Keratinocyte (primary cell): ENCODE data around the gene SMARCD3. TPM values are rescaled to one million over a fixed set of nuclear protein-coding genes. Genes with fewer than 3 reads are reported as not detected.

Experiments
- DNase-seq: peaks from one replicate; pipeline ENCODE4 v3.0.0-alpha.2; 2011; ENCODE audit warnings: low read depth, missing footprints, low spot score
- FAIRE-seq: peaks from 2 replicates; lab custom pipeline; 2011; peaks lifted over from hg19 to GRCh38; lab: Jason Lieb, UNC
- H2AFZ ChIP-seq: 2 replicates; pipeline ENCODE4 v1.6.0; 2012; ENCODE audit warnings: low read length, control low read depth, inconsistent platforms; ENCODE audit not compliant: control insufficient read depth
- H3K27ac ChIP-seq: 2 replicates; pipeline ENCODE4 v1.5.1; 2011; ENCODE audit warnings: low read length; ENCODE audit not compliant: control insufficient read depth, insufficient read depth
- H3K27me3 ChIP-seq: 3 replicates; pipeline ENCODE4 v1.6.0; 2011; ENCODE audit warnings: low read length; ENCODE audit not compliant: control insufficient read depth, insufficient read depth; ENCODE audit errors: extremely low read depth
- H3K36me3 ChIP-seq, 2 experiments: 2 replicates in 1 of 2; 3 replicates in 1 of 2; pipeline ENCODE4 v1.5.1; 2011; ENCODE audit warnings: low read length in 2 of 2, mild to moderate bottlenecking in 1 of 2; ENCODE audit not compliant: control insufficient read depth in 2 of 2, insufficient read depth in 2 of 2; ENCODE audit errors: extremely low read depth in 1 of 2
- H3K4me1 ChIP-seq: 3 replicates; pipeline ENCODE4 v1.5.1; 2011; ENCODE audit warnings: low read length; ENCODE audit not compliant: control insufficient read depth, insufficient read depth; ENCODE audit errors: extremely low read depth
- H3K4me2 ChIP-seq: 3 replicates; pipeline ENCODE4 v1.6.0; 2011; ENCODE audit warnings: low read depth, low read length; ENCODE audit not compliant: control insufficient read depth, insufficient read depth; ENCODE audit errors: extremely low read depth
- H3K4me3 ChIP-seq, 3 experiments: fragments of 200-600 bp in 1 of 3; sonication (generic) in 1 of 3; 2 replicates in 2 of 3; 3 replicates in 1 of 3; pipeline ENCODE4 v1.5.1; 2011 to 2016; ENCODE audit warnings: low read length in 3 of 3, mild to moderate bottlenecking in 3 of 3, control low read depth in 2 of 3, inconsistent platforms in 1 of 3, low read depth in 1 of 3, mixed read lengths in 1 of 3, mixed run types in 1 of 3, moderate library complexity in 1 of 3; ENCODE audit not compliant: control insufficient read depth in 2 of 3, insufficient read depth in 2 of 3; ENCODE audit errors: extremely low read depth in 1 of 3
- H3K79me2 ChIP-seq: 2 replicates; pipeline ENCODE4 v1.6.0; 2012; ENCODE audit warnings: low read length; ENCODE audit not compliant: control insufficient read depth, insufficient read depth
- H3K9ac ChIP-seq: 3 replicates; pipeline ENCODE4 v1.6.0; 2011; ENCODE audit warnings: low read length; ENCODE audit not compliant: control insufficient read depth, insufficient read depth; ENCODE audit errors: extremely low read depth
- H3K9me1 ChIP-seq: 3 replicates; pipeline ENCODE4 v1.6.0; 2011; ENCODE audit warnings: low read length; ENCODE audit not compliant: control insufficient read depth, insufficient read depth; ENCODE audit errors: extremely low read depth
- H3K9me3 ChIP-seq: 2 replicates; pipeline ENCODE4 v1.5.1; 2012; ENCODE audit warnings: low read depth, low read length; ENCODE audit not compliant: control insufficient read depth
- H4K20me1 ChIP-seq: 3 replicates; pipeline ENCODE4 v1.6.0; 2011; ENCODE audit warnings: low read length; ENCODE audit not compliant: control insufficient read depth, insufficient read depth; ENCODE audit errors: extremely low read depth
- EZH2 ChIP-seq: IDR thresholded peaks from one replicate; pipeline ENCODE4 v1.6.1; 2012; ENCODE audit warnings: inconsistent platforms, mild to moderate bottlenecking, low read length, moderate library complexity
- dilution Hi-C: fragments of 300-500 bp; cut with MboI; formaldehyde crosslinking; loops from one replicate; pipeline ENCODE4 v1.7.0; 2020; ENCODE audit warnings: low sequenced_read_pairs; ENCODE audit not compliant: extremely low pct_ligation_motif_present
- polyA plus RNA-seq, 5 experiments: library from polyadenylated mRNA; depleted of rRNA in 3 of 5; stranded (reverse) in 3 of 5; stranded (forward) in 1 of 5; unstranded in 1 of 5; fragments of >200 nt; gene quantifications; 1 replicate in 1 of 5; 2 replicates in 3 of 5; 3 replicates in 1 of 5; pipeline versions ENCODE4 v1.2.1 to v1.2.3, GENCODE V29; 2011 to 2012; ENCODE audit warnings: missing spikeins in 2 of 5, low read depth in 1 of 5, low replicate concordance in 1 of 5
- TF ChIP-seq, protein P1 (sequence below), 3 experiments: IDR thresholded peaks in 1 of 3; conservative IDR thresholded peaks in 1 of 3; optimal IDR thresholded peaks in 1 of 3; 2 replicates in 2 of 3; 3 replicates in 1 of 3; pipeline versions ENCODE3 to v1.5.1; 2011; ENCODE audit warnings: low read length in 3 of 3, mild to moderate bottlenecking in 3 of 3, moderate library complexity in 2 of 3, control low read depth in 1 of 3, inconsistent platforms in 1 of 3; ENCODE audit not compliant: insufficient read depth in 2 of 3; ENCODE audit errors: extremely low read depth in 1 of 3

Gene SMARCD3
- polyA plus RNA-seq, 1 donor (not counting 4 experiments of a cell fraction or from before 2014, with no cell fraction given) = 3.0 TPM

DNA sequence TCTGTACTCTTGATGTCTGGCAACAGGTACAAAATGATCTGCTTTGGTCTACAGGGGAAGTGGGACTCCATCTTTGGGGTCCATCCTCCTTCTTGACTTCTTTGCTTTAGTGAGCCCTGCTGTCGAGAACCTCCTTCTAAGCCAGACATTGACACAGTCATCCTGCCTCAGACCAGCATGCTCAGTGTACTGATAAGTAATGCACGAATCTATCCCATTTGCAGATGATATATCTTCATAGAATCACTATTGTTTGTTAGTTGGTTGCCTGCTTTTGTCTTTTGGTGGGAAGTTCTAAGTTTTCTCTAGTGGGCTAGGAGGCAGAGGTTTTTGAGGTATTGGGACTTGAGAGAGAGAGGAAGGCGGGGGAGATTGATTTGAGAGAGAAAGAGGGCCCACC is 47.1 kb downstream of the SMARCD3 start:
- dilution Hi-C loops = no loop called here
- no peak for DNase-seq
- H3K9me1 ChIP-seq = no peaks in the 10 kb centered on the region
- no peak overlapping the region for H2AFZ ChIP-seq
- no peak overlapping the region for H3K27ac ChIP-seq
- H3K9ac ChIP-seq = no peak overlapping the region
- H3K4me1 ChIP-seq = no peaks in the 10 kb centered on the region
- H3K79me2 ChIP-seq = no peaks in the 10 kb centered on the region
- FAIRE-seq = no peak
- H3K27me3 ChIP-seq = peaks cover 63% of the 10 kb centered on the region
- H3K4me3 ChIP-seq = no peak overlapping the region
- no peaks in the 10 kb centered on the region for H3K9me3 ChIP-seq
- H3K4me2 ChIP-seq = no peak overlapping the region
- no peak for TF ChIP-seq EZH2
- H3K36me3 ChIP-seq = no peaks in the 10 kb centered on the region
- no peaks in the 10 kb centered on the region for H4K20me1 ChIP-seq

DNA sequence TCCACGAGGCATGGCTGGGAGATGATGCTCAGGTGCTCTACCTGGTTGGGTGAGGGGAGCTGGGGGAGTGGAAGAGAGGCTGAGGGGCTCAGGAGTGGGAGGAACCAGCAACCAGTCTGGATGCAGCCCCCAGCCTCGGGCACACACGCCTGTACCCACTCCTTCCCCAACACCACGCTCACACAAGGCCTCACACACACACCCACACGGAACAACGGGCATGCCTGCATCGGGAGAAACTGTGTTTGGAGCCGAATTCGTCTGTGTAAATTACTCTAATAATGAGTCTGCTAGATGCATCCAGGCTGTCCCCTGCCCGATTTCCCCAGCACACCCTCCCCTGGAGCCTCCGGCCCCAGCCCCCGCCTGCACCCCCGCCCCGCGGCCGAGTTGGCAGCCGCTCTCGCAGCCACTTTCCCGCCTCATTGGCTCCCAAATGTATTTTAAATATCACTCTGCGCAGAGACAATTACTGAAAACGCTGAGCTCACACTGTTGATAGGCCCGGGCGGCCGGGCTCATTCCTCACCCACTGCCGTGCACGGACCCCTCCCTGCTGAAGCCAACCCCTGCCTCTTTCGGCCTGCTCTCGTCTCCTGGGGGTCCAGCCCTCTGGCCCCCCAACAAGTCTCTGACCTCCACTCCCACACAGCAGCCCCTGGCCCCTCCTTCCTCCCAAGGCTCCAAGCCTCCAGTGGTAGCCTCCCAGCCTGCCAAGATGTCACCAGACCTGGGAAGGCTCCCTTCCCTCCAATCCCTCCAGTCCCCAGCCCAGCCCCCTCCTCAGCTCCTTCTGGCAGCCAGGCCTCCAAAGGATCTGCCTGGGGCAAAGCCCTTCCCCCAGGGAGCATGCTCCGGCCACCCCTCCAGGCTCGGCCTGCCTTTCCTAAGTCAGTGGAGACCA is 49.3 kb downstream of the SMARCD3 start:
- no peaks in the 10 kb centered on the region for H4K20me1 ChIP-seq
- FAIRE-seq (no peak), DNase-seq (no peak)
- H2AFZ ChIP-seq = no peak overlapping the region
- no peak overlapping the region for H3K9ac ChIP-seq
- H3K9me3 ChIP-seq = no peaks in the 10 kb centered on the region
- H3K4me2 ChIP-seq = no peak overlapping the region
- TF ChIP-seq EZH2 = no peak
- TF ChIP-seq, protein P1, sequence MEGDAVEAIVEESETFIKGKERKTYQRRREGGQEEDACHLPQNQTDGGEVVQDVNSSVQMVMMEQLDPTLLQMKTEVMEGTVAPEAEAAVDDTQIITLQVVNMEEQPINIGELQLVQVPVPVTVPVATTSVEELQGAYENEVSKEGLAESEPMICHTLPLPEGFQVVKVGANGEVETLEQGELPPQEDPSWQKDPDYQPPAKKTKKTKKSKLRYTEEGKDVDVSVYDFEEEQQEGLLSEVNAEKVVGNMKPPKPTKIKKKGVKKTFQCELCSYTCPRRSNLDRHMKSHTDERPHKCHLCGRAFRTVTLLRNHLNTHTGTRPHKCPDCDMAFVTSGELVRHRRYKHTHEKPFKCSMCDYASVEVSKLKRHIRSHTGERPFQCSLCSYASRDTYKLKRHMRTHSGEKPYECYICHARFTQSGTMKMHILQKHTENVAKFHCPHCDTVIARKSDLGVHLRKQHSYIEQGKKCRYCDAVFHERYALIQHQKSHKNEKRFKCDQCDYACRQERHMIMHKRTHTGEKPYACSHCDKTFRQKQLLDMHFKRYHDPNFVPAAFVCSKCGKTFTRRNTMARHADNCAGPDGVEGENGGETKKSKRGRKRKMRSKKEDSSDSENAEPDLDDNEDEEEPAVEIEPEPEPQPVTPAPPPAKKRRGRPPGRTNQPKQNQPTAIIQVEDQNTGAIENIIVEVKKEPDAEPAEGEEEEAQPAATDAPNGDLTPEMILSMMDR (optimal IDR thresholded peaks at IDR 0.05 in 1 of 3, IDR thresholded peaks at IDR 0.05 in 1 of 3, conservative IDR thresholded peaks at IDR 0.05 in 1 of 3; ENCODE audit: extremely low read depth in 1 of 3, insufficient read depth in 2 of 3, low read length in 3 of 3) = no peak
- no peak overlapping the region for H3K4me3 ChIP-seq
- H3K4me1 ChIP-seq = no peaks in the 10 kb centered on the region
- H3K27ac ChIP-seq = no peak overlapping the region
- dilution Hi-C loops = no loop called here
- H3K27me3 ChIP-seq = peaks cover 56% of the 10 kb centered on the region
- H3K36me3 ChIP-seq = no peaks in the 10 kb centered on the region
- no peaks in the 10 kb centered on the region for H3K79me2 ChIP-seq
- H3K9me1 ChIP-seq = no peaks in the 10 kb centered on the region
